Thyroid gland (tissue), 4 donors: ENCODE results near the gene MATN4.

Experiments used
- POLR2A ChIP-seq, 2 donors: fragments of 450-650 bp; IDR thresholded peaks; one replicate each; pipeline ENCODE4 v1.6.1; 2017; ENCODE audit warnings: antibody characterized with exemption in 2 of 2, mild to moderate bottlenecking in 2 of 2, moderate library complexity in 1 of 2
- TF ChIP-seq, protein P1 (sequence below), 6 experiments: fragments of 200-600 bp in 3 of 6; fragments of 450-650 bp in 3 of 6; sonication (generic) in 3 of 6; IDR thresholded peaks; one replicate each; pipeline ENCODE4 v1.5.1; 2016 to 2019; ENCODE audit warnings: antibody characterized with exemption in 6 of 6, mild to moderate bottlenecking in 2 of 6, inconsistent platforms in 1 of 6, moderate library complexity in 1 of 6

- TF ChIP-seq, protein P1, sequence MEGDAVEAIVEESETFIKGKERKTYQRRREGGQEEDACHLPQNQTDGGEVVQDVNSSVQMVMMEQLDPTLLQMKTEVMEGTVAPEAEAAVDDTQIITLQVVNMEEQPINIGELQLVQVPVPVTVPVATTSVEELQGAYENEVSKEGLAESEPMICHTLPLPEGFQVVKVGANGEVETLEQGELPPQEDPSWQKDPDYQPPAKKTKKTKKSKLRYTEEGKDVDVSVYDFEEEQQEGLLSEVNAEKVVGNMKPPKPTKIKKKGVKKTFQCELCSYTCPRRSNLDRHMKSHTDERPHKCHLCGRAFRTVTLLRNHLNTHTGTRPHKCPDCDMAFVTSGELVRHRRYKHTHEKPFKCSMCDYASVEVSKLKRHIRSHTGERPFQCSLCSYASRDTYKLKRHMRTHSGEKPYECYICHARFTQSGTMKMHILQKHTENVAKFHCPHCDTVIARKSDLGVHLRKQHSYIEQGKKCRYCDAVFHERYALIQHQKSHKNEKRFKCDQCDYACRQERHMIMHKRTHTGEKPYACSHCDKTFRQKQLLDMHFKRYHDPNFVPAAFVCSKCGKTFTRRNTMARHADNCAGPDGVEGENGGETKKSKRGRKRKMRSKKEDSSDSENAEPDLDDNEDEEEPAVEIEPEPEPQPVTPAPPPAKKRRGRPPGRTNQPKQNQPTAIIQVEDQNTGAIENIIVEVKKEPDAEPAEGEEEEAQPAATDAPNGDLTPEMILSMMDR (IDR thresholded peaks at IDR 0.05) = no peak
- no peak for TF ChIP-seq POLR2A (IDR thresholded peaks at IDR 0.05)
Measured at GRCh38 chr20:45346291-45346718, 38.2 kb upstream of the MATN4 start.
